ENCODE measurements around the gene NUAK1.

The NUAK1 gene

DNA sequence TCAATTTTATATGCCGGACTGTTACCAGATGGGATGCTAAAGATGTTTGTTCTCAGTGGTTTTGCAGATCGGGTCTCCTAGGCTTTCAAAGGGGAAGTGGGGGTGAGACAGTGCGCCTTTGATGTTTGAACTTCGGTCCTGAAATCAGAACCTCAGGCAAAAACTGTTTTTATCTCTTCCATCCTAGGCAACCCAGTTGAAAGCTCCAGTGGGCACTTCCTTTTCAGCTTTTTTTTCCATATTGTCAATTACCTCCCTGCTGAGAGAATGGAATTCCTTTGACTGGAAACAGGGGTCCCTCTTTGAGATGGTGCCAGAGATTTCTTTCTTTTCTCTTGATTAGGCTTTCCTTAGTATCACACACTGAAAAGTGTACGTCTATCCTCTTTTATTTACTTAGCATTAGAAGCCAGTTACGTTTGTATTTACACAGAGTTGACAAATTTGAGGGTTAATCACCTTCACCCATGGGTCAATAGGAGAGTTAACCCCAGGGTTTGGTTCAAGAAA lies 40.0 kb downstream of the NUAK1 start:
- TF ChIP-seq GLIS3 (CRISPR knock-in tag; IDR thresholded peaks at IDR 0.05) = no peak
- TF ChIP-seq ARNTL (CRISPR knock-in tag; IDR thresholded peaks at IDR 0.05; ENCODE audit: borderline replicate concordance, low read depth) = no peak
- TF ChIP-seq ZNF70 (CRISPR knock-in tag; IDR thresholded peaks at IDR 0.05) = no peak
- TF ChIP-seq, protein P1, sequence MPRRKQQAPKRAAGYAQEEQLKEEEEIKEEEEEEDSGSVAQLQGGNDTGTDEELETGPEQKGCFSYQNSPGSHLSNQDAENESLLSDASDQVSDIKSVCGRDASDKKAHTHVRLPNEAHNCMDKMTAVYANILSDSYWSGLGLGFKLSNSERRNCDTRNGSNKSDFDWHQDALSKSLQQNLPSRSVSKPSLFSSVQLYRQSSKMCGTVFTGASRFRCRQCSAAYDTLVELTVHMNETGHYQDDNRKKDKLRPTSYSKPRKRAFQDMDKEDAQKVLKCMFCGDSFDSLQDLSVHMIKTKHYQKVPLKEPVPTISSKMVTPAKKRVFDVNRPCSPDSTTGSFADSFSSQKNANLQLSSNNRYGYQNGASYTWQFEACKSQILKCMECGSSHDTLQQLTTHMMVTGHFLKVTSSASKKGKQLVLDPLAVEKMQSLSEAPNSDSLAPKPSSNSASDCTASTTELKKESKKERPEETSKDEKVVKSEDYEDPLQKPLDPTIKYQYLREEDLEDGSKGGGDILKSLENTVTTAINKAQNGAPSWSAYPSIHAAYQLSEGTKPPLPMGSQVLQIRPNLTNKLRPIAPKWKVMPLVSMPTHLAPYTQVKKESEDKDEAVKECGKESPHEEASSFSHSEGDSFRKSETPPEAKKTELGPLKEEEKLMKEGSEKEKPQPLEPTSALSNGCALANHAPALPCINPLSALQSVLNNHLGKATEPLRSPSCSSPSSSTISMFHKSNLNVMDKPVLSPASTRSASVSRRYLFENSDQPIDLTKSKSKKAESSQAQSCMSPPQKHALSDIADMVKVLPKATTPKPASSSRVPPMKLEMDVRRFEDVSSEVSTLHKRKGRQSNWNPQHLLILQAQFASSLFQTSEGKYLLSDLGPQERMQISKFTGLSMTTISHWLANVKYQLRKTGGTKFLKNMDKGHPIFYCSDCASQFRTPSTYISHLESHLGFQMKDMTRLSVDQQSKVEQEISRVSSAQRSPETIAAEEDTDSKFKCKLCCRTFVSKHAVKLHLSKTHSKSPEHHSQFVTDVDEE (CRISPR knock-in tag; IDR thresholded peaks at IDR 0.05) = no peak
- no peak for TF ChIP-seq TOX (CRISPR knock-in tag; IDR thresholded peaks at IDR 0.05; ENCODE audit: borderline replicate concordance)
- no peak for TF ChIP-seq ZC3H10 (CRISPR knock-in tag; IDR thresholded peaks at IDR 0.05)
- no peak for TF ChIP-seq BACH2 (CRISPR knock-in tag; IDR thresholded peaks at IDR 0.05; ENCODE audit: borderline replicate concordance)
- TF ChIP-seq SNAI2 (CRISPR knock-in tag; IDR thresholded peaks at IDR 0.05) = no peak
- TF ChIP-seq, protein P2, sequence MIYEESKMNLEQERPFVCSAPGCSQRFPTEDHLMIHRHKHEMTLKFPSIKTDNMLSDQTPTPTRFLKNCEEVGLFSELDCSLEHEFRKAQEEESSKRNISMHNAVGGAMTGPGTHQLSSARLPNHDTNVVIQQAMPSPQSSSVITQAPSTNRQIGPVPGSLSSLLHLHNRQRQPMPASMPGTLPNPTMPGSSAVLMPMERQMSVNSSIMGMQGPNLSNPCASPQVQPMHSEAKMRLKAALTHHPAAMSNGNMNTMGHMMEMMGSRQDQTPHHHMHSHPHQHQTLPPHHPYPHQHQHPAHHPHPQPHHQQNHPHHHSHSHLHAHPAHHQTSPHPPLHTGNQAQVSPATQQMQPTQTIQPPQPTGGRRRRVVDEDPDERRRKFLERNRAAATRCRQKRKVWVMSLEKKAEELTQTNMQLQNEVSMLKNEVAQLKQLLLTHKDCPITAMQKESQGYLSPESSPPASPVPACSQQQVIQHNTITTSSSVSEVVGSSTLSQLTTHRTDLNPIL (CRISPR knock-in tag; IDR thresholded peaks at IDR 0.05; ENCODE audit: low read depth) = no peak
- TF ChIP-seq RARB (CRISPR knock-in tag; IDR thresholded peaks at IDR 0.05) = no peak
- TF ChIP-seq, protein P3, sequence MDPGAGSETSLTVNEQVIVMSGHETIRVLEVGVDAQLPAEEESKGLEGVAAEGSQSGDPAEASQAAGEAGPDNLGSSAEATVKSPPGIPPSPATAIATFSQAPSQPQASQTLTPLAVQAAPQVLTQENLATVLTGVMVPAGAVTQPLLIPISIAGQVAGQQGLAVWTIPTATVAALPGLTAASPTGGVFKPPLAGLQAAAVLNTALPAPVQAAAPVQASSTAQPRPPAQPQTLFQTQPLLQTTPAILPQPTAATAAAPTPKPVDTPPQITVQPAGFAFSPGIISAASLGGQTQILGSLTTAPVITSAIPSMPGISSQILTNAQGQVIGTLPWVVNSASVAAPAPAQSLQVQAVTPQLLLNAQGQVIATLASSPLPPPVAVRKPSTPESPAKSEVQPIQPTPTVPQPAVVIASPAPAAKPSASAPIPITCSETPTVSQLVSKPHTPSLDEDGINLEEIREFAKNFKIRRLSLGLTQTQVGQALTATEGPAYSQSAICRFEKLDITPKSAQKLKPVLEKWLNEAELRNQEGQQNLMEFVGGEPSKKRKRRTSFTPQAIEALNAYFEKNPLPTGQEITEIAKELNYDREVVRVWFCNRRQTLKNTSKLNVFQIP (CRISPR knock-in tag; IDR thresholded peaks at IDR 0.05; ENCODE audit: borderline replicate concordance, low read depth) = no peak
- TF ChIP-seq, protein P4, sequence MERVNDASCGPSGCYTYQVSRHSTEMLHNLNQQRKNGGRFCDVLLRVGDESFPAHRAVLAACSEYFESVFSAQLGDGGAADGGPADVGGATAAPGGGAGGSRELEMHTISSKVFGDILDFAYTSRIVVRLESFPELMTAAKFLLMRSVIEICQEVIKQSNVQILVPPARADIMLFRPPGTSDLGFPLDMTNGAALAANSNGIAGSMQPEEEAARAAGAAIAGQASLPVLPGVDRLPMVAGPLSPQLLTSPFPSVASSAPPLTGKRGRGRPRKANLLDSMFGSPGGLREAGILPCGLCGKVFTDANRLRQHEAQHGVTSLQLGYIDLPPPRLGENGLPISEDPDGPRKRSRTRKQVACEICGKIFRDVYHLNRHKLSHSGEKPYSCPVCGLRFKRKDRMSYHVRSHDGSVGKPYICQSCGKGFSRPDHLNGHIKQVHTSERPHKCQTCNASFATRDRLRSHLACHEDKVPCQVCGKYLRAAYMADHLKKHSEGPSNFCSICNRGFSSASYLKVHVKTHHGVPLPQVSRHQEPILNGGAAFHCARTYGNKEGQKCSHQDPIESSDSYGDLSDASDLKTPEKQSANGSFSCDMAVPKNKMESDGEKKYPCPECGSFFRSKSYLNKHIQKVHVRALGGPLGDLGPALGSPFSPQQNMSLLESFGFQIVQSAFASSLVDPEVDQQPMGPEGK (CRISPR knock-in tag; IDR thresholded peaks at IDR 0.05; ENCODE audit: borderline replicate concordance) = no peak
- no peak for TF ChIP-seq ZFP3 (CRISPR knock-in tag; IDR thresholded peaks at IDR 0.05)
- TF ChIP-seq OSR1 (CRISPR knock-in tag; IDR thresholded peaks at IDR 0.05) = no peak
- TF ChIP-seq ISL1 (CRISPR knock-in tag; IDR thresholded peaks at IDR 0.05) = no peak
- TF ChIP-seq ZNF565 (CRISPR knock-in tag; conservative IDR thresholded peaks at IDR 0.05; ENCODE audit: low read depth) = no peak
- no peak for TF ChIP-seq CSDC2 (CRISPR knock-in tag; IDR thresholded peaks at IDR 0.05)
- no peak for TF ChIP-seq ZFP30 (CRISPR knock-in tag; IDR thresholded peaks at IDR 0.05)
- ATAC-seq = no peak

DNA sequence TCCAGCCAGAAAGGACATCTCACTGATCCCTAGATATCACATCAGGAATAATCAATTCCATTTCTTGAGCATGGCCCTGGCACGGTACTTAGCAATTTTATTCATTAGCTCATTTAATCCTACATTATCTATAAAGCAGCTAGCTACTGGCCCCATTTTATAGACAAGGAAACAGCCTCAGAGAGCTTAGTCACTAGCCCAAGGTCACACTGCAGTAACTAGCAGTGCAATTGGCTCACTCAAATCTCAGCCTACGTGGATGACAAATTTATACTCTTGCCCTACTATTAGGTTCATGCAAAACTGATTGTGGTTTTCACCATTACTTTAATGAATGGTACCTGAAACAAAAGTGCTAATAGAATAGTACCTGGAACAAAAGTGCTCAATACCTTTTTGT lies 41.7 kb downstream of the NUAK1 start:
- TF ChIP-seq OSR1 (CRISPR knock-in tag; IDR thresholded peaks at IDR 0.05) (no peak), CSDC2 (CRISPR knock-in tag; IDR thresholded peaks at IDR 0.05) (no peak), ZFP3 (CRISPR knock-in tag; IDR thresholded peaks at IDR 0.05) (no peak), TCF4 (CRISPR knock-in tag; IDR thresholded peaks at IDR 0.05; ENCODE audit: borderline replicate concordance) (no peak), BACH2 (CRISPR knock-in tag; IDR thresholded peaks at IDR 0.05; ENCODE audit: borderline replicate concordance) (no peak)
- TF ChIP-seq, protein P4 (CRISPR knock-in tag; IDR thresholded peaks at IDR 0.05; ENCODE audit: borderline replicate concordance) = no peak
- TF ChIP-seq, protein P3 (CRISPR knock-in tag; IDR thresholded peaks at IDR 0.05; ENCODE audit: borderline replicate concordance, low read depth) = no peak
- no peak for ATAC-seq

Data from SK-N-SH treated with all-trans-retinoic acid at 6 μM for 48 hours (cell line).